Measurements from ENCODE around the gene NRF1.

GRCh38 chr7:129781928-129782817 lies 170.7 kb downstream of the NRF1 start:
- TF ChIP-seq POLR2AphosphoS5 (IDR thresholded peaks at IDR 0.05; ENCODE audit: low read depth, low read length) (no peak), POLR2A (IDR thresholded peaks at IDR 0.05; ENCODE audit: low read depth, low read length) (no peak), TAF1 (IDR thresholded peaks at IDR 0.05; ENCODE audit: low read depth, low read length) (no peak)
